HPDE6-E6E7 (cell line): ENCODE results near the gene HCRTR2.
"Not testable (repeated sequence)": the region's sequence is repeated elsewhere in the genome, so short reads cannot be mapped to it uniquely, and the experiment has no call there.

ENCODE experiments used
- DNase-seq: peaks from one replicate; pipeline ENCODE4 v3.0.0; 2011; ENCODE audit warnings: missing footprints; ENCODE audit errors: extremely low spot score

HCRTR2 gene

GRCh38 chr6:55212156-55212555 lies 37.8 kb downstream of the HCRTR2 start:
- DNase-seq, result no peak

GRCh38 chr6:55220961-55221360 lies 46.6 kb downstream of the HCRTR2 start:
- DNase-seq, result no peak

- no peak for DNase-seq
These were observed 53.5 kb downstream of the HCRTR2 start for GRCh38 chr6:55227862-55228261.

- no peak for DNase-seq
These were observed 64.8 kb downstream of the HCRTR2 start for GRCh38 chr6:55239099-55239498.

GRCh38 chr6:55240975-55241605 lies 66.8 kb downstream of the HCRTR2 start:
- DNase-seq, result not testable (repeated sequence)

GRCh38 chr6:55250400-55250799 lies 76.1 kb downstream of the HCRTR2 start:
- no peak for DNase-seq

- DNase-seq, result no peak
These were observed 80.8 kb downstream of the HCRTR2 start for GRCh38 chr6:55255113-55255512.

- DNase-seq, result no peak
These were observed 85.9 kb downstream of the HCRTR2 start for GRCh38 chr6:55260181-55260580.

- DNase-seq, result no peak
These were observed 91.2 kb downstream of the HCRTR2 start for GRCh38 chr6:55265409-55266114.

- no peak for DNase-seq
These were observed 92.6 kb downstream of the HCRTR2 start for GRCh38 chr6:55266896-55267295.

GRCh38 chr6:55276745-55277530 lies 102.6 kb downstream of the HCRTR2 start:
- DNase-seq, result peak; percentile 17

GRCh38 chr6:55277646-55278045 lies 103.3 kb downstream of the HCRTR2 start:
- DNase-seq, result no peak

- DNase-seq, result no peak
These were observed 106.9 kb downstream of the HCRTR2 start for GRCh38 chr6:55281215-55281614.

GRCh38 chr6:55282115-55282514 lies 107.8 kb downstream of the HCRTR2 start:
- DNase-seq, result no peak

- no peak for DNase-seq
These were observed 112.5 kb downstream of the HCRTR2 start for GRCh38 chr6:55286824-55287223.

GRCh38 chr6:55290736-55291135 lies 116.4 kb downstream of the HCRTR2 start:
- no peak for DNase-seq

- DNase-seq, result no peak
These were observed 118.8 kb downstream of the HCRTR2 start for GRCh38 chr6:55293116-55293515.

GRCh38 chr6:55297214-55297613 lies 122.9 kb downstream of the HCRTR2 start:
- not testable (repeated sequence) for DNase-seq

GRCh38 chr6:55299286-55299985 lies 125.1 kb downstream of the HCRTR2 start:
- no peak for DNase-seq

- DNase-seq, result no peak
These were observed 130.4 kb downstream of the HCRTR2 start for GRCh38 chr6:55304747-55305146.

- no peak for DNase-seq
These were observed 145.8 kb downstream of the HCRTR2 start for GRCh38 chr6:55319961-55320695.
